Neural crest cell (in vitro differentiated cells): ENCODE measurements around the gene XKR8. TPM values are rescaled to one million over a fixed set of nuclear protein-coding genes. Genes with fewer than 3 reads are reported as not detected.
A peak's percentile ranks its signal among the peaks of the same experiment; 100 is the strongest.

Experiments
- DNase-seq: peaks from one replicate; pipeline ENCODE4 v3.0.0; 2021; ENCODE audit warnings: low read depth, mixed read lengths, low spot score
- H3K27ac Mint-ChIP-seq: one replicate; pipeline ENCODE4 v1.8.0; 2021; ENCODE audit warnings: mild to moderate bottlenecking, mixed read lengths; ENCODE audit not compliant: unreplicated experiment
- H3K27me3 Mint-ChIP-seq: 2 replicates; pipeline ENCODE4 v1.8.0; 2021; ENCODE audit warnings: low read depth, mild to moderate bottlenecking, mixed read lengths
- H3K36me3 Mint-ChIP-seq: 2 replicates; pipeline ENCODE4 v1.8.0; 2021; ENCODE audit warnings: low read depth, mild to moderate bottlenecking, mixed read lengths
- H3K4me1 Mint-ChIP-seq: 2 replicates; pipeline ENCODE4 v1.8.0; 2021; ENCODE audit warnings: mixed read lengths
- H3K4me3 Mint-ChIP-seq: one replicate; pipeline ENCODE4 v1.8.0; 2021; ENCODE audit warnings: mild to moderate bottlenecking, mixed read lengths
- H3K9me3 Mint-ChIP-seq: 2 replicates; pipeline ENCODE4 v1.8.0; 2021; ENCODE audit warnings: mixed read lengths
- total RNA-seq: library from RNA; stranded (reverse); gene quantifications from 2 replicates; pipeline ENCODE4 v1.2.1, GENCODE V29; 2021
- TF ChIP-seq, protein P1 (sequence below): fragments of 200-600 bp; sonication (generic); conservative IDR thresholded peaks from 2 replicates; pipeline ENCODE4 v1.5.0; 2021; ENCODE audit warnings: antibody characterized with exemption, mild to moderate bottlenecking

The XKR8 gene
- total RNA-seq, 1 donor from 2014 or later = 11.8 TPM

DNA sequence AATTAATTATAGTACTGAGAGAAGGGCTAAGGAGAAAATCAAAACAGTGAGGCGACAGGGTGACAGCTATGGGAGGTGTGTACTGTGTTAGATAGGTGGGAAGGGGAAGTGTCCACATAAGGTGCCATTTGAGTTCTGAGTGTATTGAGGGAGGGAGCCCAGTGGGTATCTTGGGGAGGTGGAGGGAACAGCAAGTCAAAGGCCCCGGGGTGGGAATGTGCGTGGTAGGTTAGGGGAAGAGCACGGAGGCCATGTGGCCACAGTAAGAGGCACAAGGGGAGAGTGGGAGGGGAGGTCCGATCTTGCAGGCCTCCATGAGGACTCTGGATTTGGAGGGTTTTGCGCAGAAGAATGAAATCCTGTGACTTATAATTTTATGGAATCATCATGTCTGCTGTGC, 3.0 kb upstream of the XKR8 start:
- no peak overlapping the region for H3K27ac Mint-ChIP-seq
- TF ChIP-seq, protein P1, sequence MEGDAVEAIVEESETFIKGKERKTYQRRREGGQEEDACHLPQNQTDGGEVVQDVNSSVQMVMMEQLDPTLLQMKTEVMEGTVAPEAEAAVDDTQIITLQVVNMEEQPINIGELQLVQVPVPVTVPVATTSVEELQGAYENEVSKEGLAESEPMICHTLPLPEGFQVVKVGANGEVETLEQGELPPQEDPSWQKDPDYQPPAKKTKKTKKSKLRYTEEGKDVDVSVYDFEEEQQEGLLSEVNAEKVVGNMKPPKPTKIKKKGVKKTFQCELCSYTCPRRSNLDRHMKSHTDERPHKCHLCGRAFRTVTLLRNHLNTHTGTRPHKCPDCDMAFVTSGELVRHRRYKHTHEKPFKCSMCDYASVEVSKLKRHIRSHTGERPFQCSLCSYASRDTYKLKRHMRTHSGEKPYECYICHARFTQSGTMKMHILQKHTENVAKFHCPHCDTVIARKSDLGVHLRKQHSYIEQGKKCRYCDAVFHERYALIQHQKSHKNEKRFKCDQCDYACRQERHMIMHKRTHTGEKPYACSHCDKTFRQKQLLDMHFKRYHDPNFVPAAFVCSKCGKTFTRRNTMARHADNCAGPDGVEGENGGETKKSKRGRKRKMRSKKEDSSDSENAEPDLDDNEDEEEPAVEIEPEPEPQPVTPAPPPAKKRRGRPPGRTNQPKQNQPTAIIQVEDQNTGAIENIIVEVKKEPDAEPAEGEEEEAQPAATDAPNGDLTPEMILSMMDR = no peak

DNA sequence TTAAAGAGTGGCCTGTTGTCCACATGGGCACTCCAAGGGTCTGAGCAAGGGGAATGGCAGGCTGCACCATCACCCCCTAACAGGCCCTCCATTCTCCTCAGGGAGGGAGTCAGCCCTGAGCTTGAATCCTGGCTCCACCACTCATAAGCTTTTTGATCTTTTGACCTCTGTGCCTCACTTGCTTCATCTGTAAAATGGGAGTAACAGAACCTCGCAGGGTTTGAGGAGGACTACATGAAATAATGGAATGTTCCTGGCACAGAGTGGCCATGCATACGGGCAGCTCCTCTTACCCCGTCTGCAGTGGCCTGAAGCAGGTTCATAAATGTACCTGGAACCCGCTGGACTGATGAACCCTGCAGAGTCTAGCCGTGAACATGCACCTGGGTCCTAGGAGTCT, 2.1 kb upstream of the XKR8 start:
- Mint-ChIP-seq H3K27me3 (peaks cover 14% of the 10 kb centered on the region), H3K9me3 (no peaks in the 10 kb centered on the region)
- no peak for DNase-seq

More for the DNA sequence above, 3.0 kb upstream of the XKR8 start:
- H3K9me3 Mint-ChIP-seq = no peaks in the 10 kb centered on the region
- H3K36me3 Mint-ChIP-seq = no peaks in the 10 kb centered on the region
- DNase-seq = no peak
- peaks cover 14% of the 10 kb centered on the region for H3K27me3 Mint-ChIP-seq
- H3K4me3 Mint-ChIP-seq = peak overlapping the region; percentile 65
- peaks cover 22% of the 10 kb centered on the region for H3K4me1 Mint-ChIP-seq

DNA sequence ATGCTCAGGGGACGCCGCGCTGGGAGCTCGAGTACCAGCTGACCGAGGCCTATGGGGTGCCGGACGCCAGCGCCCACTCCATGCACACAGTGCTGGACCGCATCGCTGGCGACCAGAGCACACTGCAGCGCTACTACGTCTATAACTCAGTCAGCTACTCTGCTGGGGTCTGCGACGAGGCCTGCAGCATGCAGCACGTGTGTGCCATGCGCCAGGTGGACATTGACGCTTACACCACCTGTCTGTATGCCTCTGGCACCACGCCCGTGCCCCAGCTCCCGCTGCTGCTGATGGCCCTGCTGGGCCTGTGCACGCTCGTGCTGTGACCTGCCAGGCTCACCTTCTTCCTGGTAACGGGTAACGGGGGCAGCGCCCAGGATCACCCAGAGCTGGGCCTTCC, 1.3 kb upstream of the XKR8 start:
- Mint-ChIP-seq H3K4me3 (no peak overlapping the region), H3K27ac (no peak overlapping the region), H3K9me3 (no peaks in the 10 kb centered on the region), H3K27me3 (peaks cover 11% of the 10 kb centered on the region), H3K4me1 (peaks cover 25% of the 10 kb centered on the region), H3K36me3 (no peaks in the 10 kb centered on the region)
- no peak for DNase-seq
- TF ChIP-seq, protein P1 = no peak

More for the DNA sequence above, 2.1 kb upstream of the XKR8 start:
- no peaks in the 10 kb centered on the region for H3K36me3 Mint-ChIP-seq
- peaks cover 25% of the 10 kb centered on the region for H3K4me1 Mint-ChIP-seq
- no peak overlapping the region for H3K27ac Mint-ChIP-seq
- TF ChIP-seq, protein P1 = no peak
- no peak overlapping the region for H3K4me3 Mint-ChIP-seq

DNA sequence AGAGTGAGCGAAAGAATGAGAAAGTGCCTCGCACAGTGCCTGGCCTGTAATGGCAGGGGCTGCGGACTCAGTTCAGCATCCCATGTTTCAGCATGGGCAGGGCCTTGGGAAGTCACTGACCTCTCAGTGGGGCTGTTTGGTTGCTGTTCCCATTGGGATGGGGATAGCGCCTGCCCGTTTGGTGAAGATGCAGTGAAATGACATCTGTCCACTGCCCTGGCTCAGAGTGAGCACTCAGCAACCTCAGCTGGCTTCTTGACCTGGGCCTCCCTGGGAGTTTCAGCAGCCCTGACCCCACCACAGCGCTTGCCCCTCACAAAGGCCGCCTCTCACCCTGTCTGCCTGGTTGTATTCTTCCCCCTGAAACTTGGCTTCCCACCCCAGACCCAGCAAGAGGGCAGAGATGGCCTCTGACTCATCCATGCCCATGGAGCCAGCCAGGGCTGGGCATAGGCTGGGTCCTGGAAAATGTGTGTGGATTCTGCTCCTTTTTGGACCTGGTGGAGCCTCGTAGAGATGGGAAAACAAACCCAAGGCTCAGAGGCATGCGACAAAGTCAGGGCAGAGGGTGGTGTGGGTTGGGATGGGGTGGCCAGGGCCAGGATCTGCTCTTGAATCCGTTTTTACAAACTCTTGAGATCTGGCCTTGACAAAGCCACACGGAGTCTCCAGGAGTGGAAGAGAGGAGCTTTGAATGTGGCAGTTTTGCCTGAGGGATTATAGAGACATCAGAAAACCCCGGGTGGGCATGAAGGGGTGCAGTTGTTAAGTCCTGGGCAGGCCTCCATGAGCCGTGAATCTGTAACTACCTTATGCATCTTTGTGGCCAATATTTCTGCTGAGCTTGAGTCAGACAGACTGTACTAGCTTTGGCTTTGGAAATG, 1.2 kb downstream of the XKR8 start:
- TF ChIP-seq, protein P1 = no peak
- Mint-ChIP-seq H3K36me3 (no peaks in the 10 kb centered on the region), H3K27ac (peak overlapping the region; percentile 71), H3K4me3 (peak overlapping the region; percentile 82), H3K9me3 (no peaks in the 10 kb centered on the region), H3K4me1 (peaks cover 25% of the 10 kb centered on the region), H3K27me3 (peaks cover 3% of the 10 kb centered on the region)
- no peak for DNase-seq

DNA sequence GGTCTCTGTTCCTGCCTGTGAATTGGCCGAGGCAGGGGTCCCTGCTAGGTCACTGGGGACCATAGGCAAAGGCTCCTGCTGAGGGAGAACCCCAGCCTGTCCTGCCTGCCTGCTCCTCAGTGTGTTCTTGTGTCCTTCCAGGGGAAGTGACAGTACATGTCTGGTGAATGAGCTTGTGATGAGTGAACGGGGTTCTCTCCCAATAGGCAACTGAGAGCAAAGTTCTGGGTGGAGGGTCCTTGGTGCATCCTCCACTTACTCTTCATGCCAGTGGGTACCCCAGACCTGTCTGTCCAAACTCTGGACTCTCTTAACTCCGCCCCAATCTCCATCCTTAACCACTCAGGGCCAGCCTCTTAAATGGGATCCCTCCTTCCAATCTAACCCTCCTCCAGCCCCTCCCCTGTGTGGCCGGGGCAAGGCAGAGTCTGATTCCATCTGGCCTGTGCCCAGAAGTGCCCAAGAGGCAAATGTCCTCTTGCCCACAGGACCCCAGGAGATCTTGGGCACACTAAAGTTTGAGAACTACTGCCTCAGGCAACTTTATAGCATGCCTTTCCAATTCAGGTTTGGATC, 2.0 kb downstream of the XKR8 start:
- H3K4me3 Mint-ChIP-seq = peak overlapping the region; percentile 82
- no peak for DNase-seq
- no peaks in the 10 kb centered on the region for H3K27me3 Mint-ChIP-seq
- peak overlapping the region; percentile 71 for H3K27ac Mint-ChIP-seq
- H3K36me3 Mint-ChIP-seq = no peaks in the 10 kb centered on the region
- H3K9me3 Mint-ChIP-seq = no peaks in the 10 kb centered on the region
- peaks cover 25% of the 10 kb centered on the region for H3K4me1 Mint-ChIP-seq
- TF ChIP-seq, protein P1 = no peak
